K562 (cell line): Measurements from ENCODE around the gene STXBP6. TPM values are rescaled to one million over a fixed set of nuclear protein-coding genes. Genes with fewer than 3 reads are reported as not detected.

Experiments
- ATAC-seq: fragments of 200-7000 bp; cut with Tn5 transposase; 3 replicates; pipeline ENCODE4 v1.9.1; 2020; ENCODE audit warnings: moderate library complexity
- BruUV-seq: library from RNA; stranded (reverse); fragments of 400-500 nt; replicated peaks from 2 replicates; lab custom pipeline; 2021; lab: Mats Ljungman, UMichigan
- CTCF ChIA-PET: fragments of 300-600 bp; formaldehyde crosslinking; extraction: SDS; loops from one replicate; lab custom pipeline; 2021; ENCODE audit warnings: low intra/inter-chr PET ratio; lab: Yijun Ruan, JAX
- POLR2A ChIA-PET: fragments of 300-600, 350-650 bp; sonication (Branson Sonifier 250); formaldehyde crosslinking; extraction: SDS; loops from one replicate; lab custom pipeline; 2021; ENCODE audit warnings: antibody characterized with exemption, inconsistent platforms; lab: Yijun Ruan, JAX
- DNase-seq, 4 experiments: peaks; one replicate each; pipeline versions ENCODE4 v3.0.0 to v3.0.0-alpha.2; 2011 to 2018; ENCODE audit warnings: low spot score in 3 of 4, mixed read lengths in 3 of 4; ENCODE audit errors: extremely low read depth in 1 of 4
- FAIRE-seq: peaks from 2 replicates; lab custom pipeline; 2011; peaks lifted over from hg19 to GRCh38; lab: Jason Lieb, UNC
- H2AFZ ChIP-seq: 2 replicates; pipeline ENCODE4 v1.6.0; 2011; ENCODE audit warnings: low read depth, low read length, control low read depth, inconsistent platforms
- H3K27ac ChIP-seq: fragments of 200-600 bp; 3 replicates; pipeline ENCODE4 v1.8.0; 2011; ENCODE audit warnings: low read depth, mild to moderate bottlenecking, control low read depth, inconsistent platforms, low read length, moderate library complexity, mixed read lengths; ENCODE audit errors: extremely low read depth
- H3K27me3 ChIP-seq, 2 experiments: fragments of 300-600 bp in 1 of 2; 2 replicates in 1 of 2; 3 replicates in 1 of 2; pipeline versions ENCODE4 v1.6.0 to v1.8.0; 2011; ENCODE audit warnings: inconsistent platforms in 2 of 2, low read length in 2 of 2, mild to moderate bottlenecking in 1 of 2, mixed read lengths in 1 of 2, moderate library complexity in 1 of 2; ENCODE audit not compliant: control insufficient read depth in 2 of 2, insufficient read depth in 2 of 2
- H3K36me3 ChIP-seq: fragments of 300-600 bp; 3 replicates; pipeline ENCODE4 v1.8.0; 2011; ENCODE audit warnings: mild to moderate bottlenecking, low read length, inconsistent platforms; ENCODE audit not compliant: control insufficient read depth, insufficient read depth
- H3K4me1 ChIP-seq, 2 experiments: fragments of 200-600 bp in 1 of 2; replicated peaks in 1 of 2; 2 replicates in 1 of 2; 3 replicates in 1 of 2; pipeline versions ENCODE4 v1.5.1 to v1.8.0; 2011; ENCODE audit warnings: inconsistent platforms in 2 of 2, low read length in 2 of 2, mild to moderate bottlenecking in 1 of 2, mixed read lengths in 1 of 2, moderate library complexity in 1 of 2; ENCODE audit not compliant: control insufficient read depth in 2 of 2, insufficient read depth in 2 of 2
- H3K4me2 ChIP-seq: 2 replicates; pipeline ENCODE4 v1.6.1; 2011; ENCODE audit warnings: low read length, control low read depth, inconsistent platforms, mixed read lengths; ENCODE audit not compliant: insufficient read depth
- H3K4me3 ChIP-seq: fragments of 200-600 bp; sonication (generic), shearing (Covaris generic); 2 replicates; pipeline ENCODE4 v1.5.1; 2016; ENCODE audit warnings: control low read depth, inconsistent platforms
- H3K79me2 ChIP-seq: fragments of 200-600 bp; 3 replicates; pipeline ENCODE4 v1.8.0; 2011; ENCODE audit warnings: low read length, inconsistent platforms; ENCODE audit not compliant: control insufficient read depth, insufficient read depth
- H3K9ac ChIP-seq, 2 experiments: 2 replicates each; pipeline versions ENCODE4 v1.6.0 to v1.6.1; 2011; ENCODE audit warnings: low read depth in 2 of 2, low read length in 2 of 2, control low read depth in 1 of 2, inconsistent platforms in 1 of 2, mild to moderate bottlenecking in 1 of 2, mixed read lengths in 1 of 2; ENCODE audit not compliant: insufficient read depth in 1 of 2
- H3K9me1 ChIP-seq: one replicate; pipeline ENCODE4 v1.6.0; 2011; ENCODE audit warnings: inconsistent platforms, mild to moderate bottlenecking, low read length, moderate library complexity; ENCODE audit not compliant: control insufficient read depth, insufficient read depth
- H3K9me3 ChIP-seq: replicated peaks from 2 replicates; pipeline ENCODE4 v1.5.1; 2011; ENCODE audit warnings: low read depth, low read length, inconsistent platforms; ENCODE audit not compliant: control insufficient read depth, insufficient read depth
- H4K20me1 ChIP-seq: replicated peaks from 2 replicates; pipeline ENCODE4 v1.6.1; 2011; ENCODE audit warnings: low read length, inconsistent platforms, mixed read lengths; ENCODE audit not compliant: control insufficient read depth, insufficient read depth
- CCAR2 ChIP-seq: fragments of 200-400 bp; formaldehyde crosslinking; IDR thresholded peaks from 2 replicates; pipeline ENCODE4 v1.6.1; 2017; ENCODE audit warnings: mild to moderate bottlenecking, low read depth, low read length
- ZNF436 ChIP-seq: fragments of 250-450, 450-650 bp; sonication (Bioruptor Pico); formaldehyde crosslinking; IDR thresholded peaks from 2 replicates; pipeline ENCODE4 v1.7.0; 2020; ENCODE audit warnings: mild to moderate bottlenecking
- ZNF444 ChIP-seq: fragments of 250-450 bp; sonication (Bioruptor Pico); IDR thresholded peaks from 2 replicates; pipeline ENCODE4 v1.4.0; 2020; ENCODE audit warnings: mild to moderate bottlenecking, moderate library complexity
- WGBS: fragments of 100-300 bp; shearing (Covaris generic); methylation state at CpG from one replicate; pipeline ENCODE4 v1.1.6; 2016; ENCODE audit warnings: low coverage, mixed read lengths; ENCODE audit not compliant: insufficient coverage; ENCODE audit errors: missing lambda C conversion rate; 5-methylcytosine and 5-hydroxymethylcytosine counted together
- in situ Hi-C: fragments of 300-500 bp; cut with MboI; formaldehyde crosslinking; loops from 4 replicates; pipeline ENCODE4 v1.15.0; 2018; ENCODE audit warnings: inconsistent platforms, mixed read lengths
- intact Hi-C: fragments of 100-400 bp; cut with micrococcal nuclease; formaldehyde crosslinking; loops from 2 replicates; pipeline ENCODE4 v1.14.2; 2022
- polyA plus RNA-seq, 8 experiments: library from polyadenylated mRNA; depleted of rRNA in 4 of 8; stranded (reverse) in 5 of 8; unstranded in 3 of 8; fragments of >200 nt; fragmentation: Nextera tagmentation in 2 of 8; fragmentation: Illumina TruSeq in 1 of 8; extraction: Ambion mirVana in 2 of 8; extraction: Trizol in 1 of 8; gene quantifications; 2 replicates each; pipeline versions ENCODE4 v1.2.1 to v1.2.3, GENCODE V29; 2011 to 2014; ENCODE audit warnings: inconsistent platforms in 1 of 8, missing spikeins in 1 of 8
- total RNA-seq, 7 experiments: library from RNA; depleted of rRNA in 6 of 7; stranded (reverse); fragments of >200 nt in 6 of 7; fragmentation: Illumina TruSeq in 2 of 7; extraction: Trizol in 2 of 7; gene quantifications; 2 replicates each; pipeline versions ENCODE4 v1.2.1 to v1.2.3, GENCODE V29; 2011 to 2021; ENCODE audit warnings: low replicate concordance in 1 of 7
- TF ChIP-seq, protein P1 (sequence below): fragments of 450-650 bp; IDR thresholded peaks from 2 replicates; pipeline ENCODE4 v1.6.1; 2016; ENCODE audit warnings: low read depth
- TF ChIP-seq, protein P2 (sequence below), 2 experiments: IDR thresholded peaks; 2 replicates each; pipeline ENCODE4 v1.6.1; 2012; ENCODE audit warnings: improper control_type of control experiment in 2 of 2, low read depth in 2 of 2, low read length in 2 of 2, borderline replicate concordance in 1 of 2

The STXBP6 gene
- total and polyA plus RNA-seq, 9 of the 15 experiments (the other 6 are each of a cell fraction or from before 2014, with no cell fraction given) = 0.27 to 0.89 (median 0.59) TPM

DNA sequence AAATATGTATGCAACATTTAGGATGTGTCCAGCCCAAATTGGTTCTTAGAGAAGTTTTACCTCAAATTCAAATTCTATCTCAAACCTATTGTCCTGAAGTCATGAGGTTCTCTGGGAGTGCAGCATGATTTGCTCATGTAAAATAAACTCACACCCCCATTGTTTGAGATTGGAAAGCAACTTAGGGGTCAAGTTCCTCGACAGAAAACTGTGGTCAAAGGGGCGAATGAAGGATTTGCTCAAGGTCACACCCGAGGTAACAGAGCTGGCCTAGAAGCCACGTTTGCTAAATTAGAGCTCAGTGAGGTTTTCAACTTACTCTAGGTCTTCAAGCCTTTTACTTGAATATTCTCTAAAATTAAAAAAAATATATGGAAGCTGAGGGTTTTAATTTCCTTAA lies 218.3 kb downstream of the STXBP6 start:
- H3K79me2 ChIP-seq = no peaks in the 10 kb centered on the region
- H3K9me3 ChIP-seq = no peaks in the 10 kb centered on the region
- H3K27ac ChIP-seq = no peak overlapping the region
- DNase-seq (no peak), FAIRE-seq (no peak), ATAC-seq (no peak)
- H3K4me3 ChIP-seq = no peak overlapping the region
- ChIA-PET POLR2A (interaction anchor here (0.5 kb wide), 1 partner anchor 1685 kb away, joined by 3 read pairs; no protein-coding TSS in a partner anchor), CTCF (no interaction called here)
- in situ Hi-C loops (no loop called here), intact Hi-C loops (no loop called here)
- 0% methylated on average over 4 of the region's 4 CpGs for WGBS
- no peaks in the 10 kb centered on the region for H3K27me3 ChIP-seq
- BruUV-seq = no TSS peak
- H3K9me1 ChIP-seq = no peaks in the 10 kb centered on the region
- no peaks in the 10 kb centered on the region for H4K20me1 ChIP-seq
- no peak overlapping the region for H3K9ac ChIP-seq
- H3K4me1 ChIP-seq = no peaks in the 10 kb centered on the region
- H3K4me2 ChIP-seq = no peak overlapping the region
- H3K36me3 ChIP-seq = no peaks in the 10 kb centered on the region
- no peak overlapping the region for H2AFZ ChIP-seq
- TF ChIP-seq, protein P1, sequence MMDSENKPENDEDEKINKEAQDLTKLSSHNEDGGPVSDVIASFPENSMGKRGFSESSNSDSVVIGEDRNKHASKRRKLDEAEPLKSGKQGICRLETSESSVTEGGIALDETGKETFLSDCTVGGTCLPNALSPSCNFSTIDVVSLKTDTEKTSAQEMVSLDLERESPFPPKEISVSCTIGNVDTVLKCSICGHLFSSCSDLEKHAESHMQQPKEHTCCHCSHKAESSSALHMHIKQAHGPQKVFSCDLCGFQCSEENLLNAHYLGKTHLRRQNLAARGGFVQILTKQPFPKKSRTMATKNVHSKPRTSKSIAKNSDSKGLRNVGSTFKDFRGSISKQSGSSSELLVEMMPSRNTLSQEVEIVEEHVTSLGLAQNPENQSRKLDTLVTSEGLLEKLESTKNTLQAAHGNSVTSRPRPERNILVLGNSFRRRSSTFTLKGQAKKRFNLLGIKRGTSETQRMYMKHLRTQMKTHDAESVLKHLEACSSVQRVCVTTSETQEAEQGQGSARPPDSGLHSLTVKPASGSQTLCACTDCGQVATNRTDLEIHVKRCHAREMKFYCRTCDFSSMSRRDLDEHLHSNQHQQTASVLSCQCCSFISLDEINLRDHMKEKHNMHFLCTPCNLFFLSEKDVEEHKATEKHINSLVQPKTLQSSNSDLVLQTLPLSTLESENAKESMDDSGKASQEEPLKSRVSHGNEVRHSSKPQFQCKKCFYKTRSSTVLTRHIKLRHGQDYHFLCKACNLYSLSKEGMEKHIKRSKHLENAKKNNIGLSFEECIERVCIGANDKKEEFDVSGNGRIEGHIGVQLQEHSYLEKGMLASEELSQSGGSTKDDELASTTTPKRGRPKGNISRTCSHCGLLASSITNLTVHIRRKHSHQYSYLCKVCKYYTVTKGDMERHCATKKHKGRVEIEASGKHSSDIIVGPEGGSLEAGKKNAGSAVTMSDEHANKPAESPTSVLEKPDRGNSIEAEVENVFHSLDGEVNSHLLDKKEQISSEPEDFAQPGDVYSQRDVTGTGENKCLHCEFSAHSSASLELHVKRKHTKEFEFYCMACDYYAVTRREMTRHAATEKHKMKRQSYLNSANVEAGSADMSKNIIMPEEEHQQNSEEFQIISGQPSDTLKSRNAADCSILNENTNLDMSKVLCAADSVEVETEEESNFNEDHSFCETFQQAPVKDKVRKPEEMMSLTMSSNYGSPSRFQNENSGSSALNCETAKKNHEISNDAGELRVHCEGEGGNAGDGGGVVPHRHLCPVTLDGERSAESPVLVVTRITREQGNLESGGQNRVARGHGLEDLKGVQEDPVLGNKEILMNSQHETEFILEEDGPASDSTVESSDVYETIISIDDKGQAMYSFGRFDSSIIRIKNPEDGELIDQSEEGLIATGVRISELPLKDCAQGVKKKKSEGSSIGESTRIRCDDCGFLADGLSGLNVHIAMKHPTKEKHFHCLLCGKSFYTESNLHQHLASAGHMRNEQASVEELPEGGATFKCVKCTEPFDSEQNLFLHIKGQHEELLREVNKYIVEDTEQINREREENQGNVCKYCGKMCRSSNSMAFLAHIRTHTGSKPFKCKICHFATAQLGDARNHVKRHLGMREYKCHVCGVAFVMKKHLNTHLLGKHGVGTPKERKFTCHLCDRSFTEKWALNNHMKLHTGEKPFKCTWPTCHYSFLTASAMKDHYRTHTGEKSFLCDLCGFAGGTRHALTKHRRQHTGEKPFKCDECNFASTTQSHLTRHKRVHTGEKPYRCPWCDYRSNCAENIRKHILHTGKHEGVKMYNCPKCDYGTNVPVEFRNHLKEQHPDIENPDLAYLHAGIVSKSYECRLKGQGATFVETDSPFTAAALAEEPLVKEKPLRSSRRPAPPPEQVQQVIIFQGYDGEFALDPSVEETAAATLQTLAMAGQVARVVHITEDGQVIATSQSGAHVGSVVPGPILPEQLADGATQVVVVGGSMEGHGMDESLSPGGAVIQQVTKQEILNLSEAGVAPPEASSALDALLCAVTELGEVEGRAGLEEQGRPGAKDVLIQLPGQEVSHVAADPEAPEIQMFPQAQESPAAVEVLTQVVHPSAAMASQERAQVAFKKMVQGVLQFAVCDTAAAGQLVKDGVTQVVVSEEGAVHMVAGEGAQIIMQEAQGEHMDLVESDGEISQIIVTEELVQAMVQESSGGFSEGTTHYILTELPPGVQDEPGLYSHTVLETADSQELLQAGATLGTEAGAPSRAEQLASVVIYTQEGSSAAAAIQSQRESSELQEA = no peak
- TF ChIP-seq ZNF436 (CRISPR knock-in tag) (no peak), CCAR2 (no peak), ZNF444 (CRISPR knock-in tag) (no peak)
- TF ChIP-seq, protein P2, sequence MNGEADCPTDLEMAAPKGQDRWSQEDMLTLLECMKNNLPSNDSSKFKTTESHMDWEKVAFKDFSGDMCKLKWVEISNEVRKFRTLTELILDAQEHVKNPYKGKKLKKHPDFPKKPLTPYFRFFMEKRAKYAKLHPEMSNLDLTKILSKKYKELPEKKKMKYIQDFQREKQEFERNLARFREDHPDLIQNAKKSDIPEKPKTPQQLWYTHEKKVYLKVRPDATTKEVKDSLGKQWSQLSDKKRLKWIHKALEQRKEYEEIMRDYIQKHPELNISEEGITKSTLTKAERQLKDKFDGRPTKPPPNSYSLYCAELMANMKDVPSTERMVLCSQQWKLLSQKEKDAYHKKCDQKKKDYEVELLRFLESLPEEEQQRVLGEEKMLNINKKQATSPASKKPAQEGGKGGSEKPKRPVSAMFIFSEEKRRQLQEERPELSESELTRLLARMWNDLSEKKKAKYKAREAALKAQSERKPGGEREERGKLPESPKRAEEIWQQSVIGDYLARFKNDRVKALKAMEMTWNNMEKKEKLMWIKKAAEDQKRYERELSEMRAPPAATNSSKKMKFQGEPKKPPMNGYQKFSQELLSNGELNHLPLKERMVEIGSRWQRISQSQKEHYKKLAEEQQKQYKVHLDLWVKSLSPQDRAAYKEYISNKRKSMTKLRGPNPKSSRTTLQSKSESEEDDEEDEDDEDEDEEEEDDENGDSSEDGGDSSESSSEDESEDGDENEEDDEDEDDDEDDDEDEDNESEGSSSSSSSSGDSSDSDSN (IDR thresholded peaks at IDR 0.05; ENCODE audit: borderline replicate concordance in 1 of 2, low read depth in 2 of 2, low read length in 2 of 2) = no peak
